HG02981 (cell line): ENCODE measurements around the gene DNAAF8.
"Not testable (repeated sequence)": the region's sequence is repeated elsewhere in the genome, so short reads cannot be mapped to it uniquely, and the experiment has no call there.

Source experiments
- ATAC-seq: cut with Tn5 transposase; IDR thresholded peaks from one replicate; pipeline ENCODE4 v1.9.1; 2021; ENCODE audit warnings: mild to moderate bottlenecking, moderate library complexity; ENCODE audit not compliant: unreplicated experiment

DNAAF8 gene

GRCh38 chr16:4776141-4776705, 41.9 kb downstream of the DNAAF8 start:
- no peak for ATAC-seq

DNA sequence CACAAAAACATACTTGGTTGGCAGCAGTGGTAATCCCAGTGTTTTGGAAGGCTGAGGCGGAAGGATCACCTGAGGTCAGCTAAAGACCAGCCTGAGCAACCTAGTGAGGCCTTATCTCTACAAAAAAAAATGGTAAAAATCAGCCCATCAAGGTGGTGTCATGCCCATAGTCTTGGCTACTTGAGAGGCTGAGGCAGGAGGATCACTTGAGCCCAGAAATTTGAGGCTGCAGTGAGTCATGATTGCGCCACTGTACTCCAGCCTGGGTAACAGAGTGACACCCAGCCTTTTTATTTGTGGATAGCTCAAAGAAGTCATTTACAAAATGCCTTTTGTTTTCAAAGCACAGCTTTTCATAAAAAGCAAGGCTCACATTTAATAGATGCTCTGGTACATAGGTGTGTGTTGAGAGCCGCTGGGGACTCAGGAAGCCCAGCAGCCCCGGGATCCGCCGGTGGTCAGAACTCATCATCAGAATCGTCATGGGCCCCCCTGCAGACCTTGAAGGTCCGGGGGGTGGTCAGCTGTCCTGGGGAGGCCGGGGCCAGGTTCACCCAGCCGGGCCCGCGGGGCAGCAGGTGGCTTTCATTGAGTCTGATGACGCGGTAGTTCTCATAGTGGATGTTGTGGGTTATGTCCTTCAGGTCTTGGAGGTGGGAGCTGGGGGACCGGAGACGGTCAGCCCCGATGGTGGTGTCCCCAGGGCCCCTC, 43.2 kb downstream of the DNAAF8 start:
- no peak for ATAC-seq

- no peak for ATAC-seq
These were observed 43.7 kb downstream of the DNAAF8 start for GRCh38 chr16:4778050-4778392.

GRCh38 chr16:4780235-4780634, 45.9 kb downstream of the DNAAF8 start:
- no peak for ATAC-seq

DNA sequence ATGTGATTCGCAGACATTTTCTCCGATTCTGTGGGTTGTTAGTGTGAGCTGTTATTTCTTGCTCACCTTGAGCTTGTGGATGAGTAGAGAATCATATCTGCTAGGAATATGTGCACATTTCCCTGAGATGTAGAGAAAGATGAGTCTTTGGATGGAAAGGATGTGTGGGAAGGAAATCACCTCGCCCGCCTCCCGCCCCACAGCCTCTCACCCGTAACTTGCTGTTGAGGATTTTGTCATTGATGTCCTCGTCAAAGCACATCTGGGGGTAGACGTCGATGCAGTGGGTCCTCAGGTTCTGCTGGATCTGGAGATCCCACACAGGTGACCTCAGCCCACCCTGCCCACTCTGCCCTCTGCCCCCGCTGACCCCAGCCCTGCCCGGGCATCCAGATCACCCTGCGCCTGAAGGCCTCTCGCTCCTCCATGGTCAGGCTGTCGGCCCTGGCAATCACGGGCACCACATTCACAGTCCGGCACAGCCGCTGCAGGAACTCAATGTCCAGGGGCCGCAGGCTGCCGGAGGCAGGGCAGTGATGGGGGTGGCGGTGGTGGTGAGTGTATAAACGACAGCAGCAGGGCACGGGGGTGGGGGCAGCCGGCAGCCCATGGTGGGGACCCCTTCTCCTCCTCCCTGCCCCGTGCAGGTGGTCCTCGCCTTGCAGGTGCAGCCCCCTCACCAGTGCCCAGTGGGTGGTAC, 49.1 kb downstream of the DNAAF8 start:
- ATAC-seq, result no peak

GRCh38 chr16:4783951-4784336, 49.6 kb downstream of the DNAAF8 start:
- ATAC-seq, result no peak

- not testable (repeated sequence) for ATAC-seq
These were observed 50.2 kb downstream of the DNAAF8 start for GRCh38 chr16:4784444-4784987.

- ATAC-seq, result no peak
These were observed 51.6 kb downstream of the DNAAF8 start for GRCh38 chr16:4785758-4786433.

DNA sequence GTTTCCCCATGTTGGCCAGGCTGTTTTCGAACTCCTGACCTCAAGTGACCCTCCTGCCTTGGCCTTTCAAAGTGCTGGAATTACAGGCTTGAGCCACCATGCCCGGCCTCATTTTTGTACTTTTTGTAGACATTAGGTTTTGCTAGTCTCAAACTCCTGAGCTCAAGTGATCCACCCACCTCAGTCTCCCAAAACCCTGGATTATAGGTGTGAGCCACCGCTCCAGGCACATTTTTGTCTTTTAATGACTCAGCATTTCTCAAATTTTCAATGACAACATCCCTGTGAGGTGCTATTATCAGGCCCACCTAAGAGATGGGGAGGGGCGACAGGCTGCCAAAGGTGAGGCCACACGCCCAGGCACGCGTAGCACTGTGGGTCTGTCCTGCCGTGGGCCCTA, 52.7 kb downstream of the DNAAF8 start:
- ATAC-seq, result no peak

DNA sequence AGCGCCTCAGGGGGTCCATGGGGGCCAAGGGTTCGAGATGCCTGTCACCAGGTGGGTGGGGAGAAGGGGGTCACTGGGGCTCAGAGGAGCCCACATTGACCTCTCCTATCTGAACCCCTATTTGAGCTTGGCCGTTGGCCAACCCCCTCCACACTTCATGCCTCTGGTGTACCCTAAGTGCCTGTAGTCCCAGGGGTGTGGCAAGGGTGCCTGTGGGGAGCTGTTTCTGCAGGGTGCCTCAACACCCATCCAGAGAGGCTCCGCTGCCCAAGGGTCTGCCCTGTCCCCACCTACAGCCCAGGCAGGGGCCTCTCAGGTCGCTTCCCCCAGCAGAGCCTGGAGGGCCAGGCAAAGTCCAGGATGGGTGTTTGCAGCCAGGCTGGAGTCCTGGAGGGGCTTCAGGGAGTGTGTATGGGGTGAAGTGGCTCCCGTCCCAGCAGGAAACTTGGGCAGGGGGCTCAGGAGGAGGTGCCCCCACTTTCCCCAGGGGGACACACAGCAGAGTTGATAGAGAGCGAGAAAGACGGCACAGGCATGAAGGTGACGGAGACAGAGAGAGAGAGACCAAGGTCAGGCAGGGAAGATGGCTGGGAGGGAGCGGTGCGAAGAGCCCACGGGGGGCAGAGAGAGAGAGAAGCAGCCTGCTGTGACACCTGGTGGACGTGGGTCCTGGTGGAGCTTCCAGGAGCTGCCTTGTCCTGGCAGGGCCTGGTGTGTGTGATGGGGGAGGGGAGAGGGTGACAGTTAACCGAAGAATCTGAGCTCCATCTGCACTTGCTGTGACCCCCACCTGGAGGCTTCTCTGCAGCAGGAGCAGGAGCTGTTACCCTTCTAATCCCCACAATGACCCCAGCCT, 53.5 kb downstream of the DNAAF8 start, which contains the start of gene SEPTIN12:
Gene SEPTIN12, minus strand, starts transcription at position 719 of the 856 bp plus-strand sequence. Its CDS starts 700 bp downstream, at position 19.
- ATAC-seq, result no peak

GRCh38 chr16:4788489-4788889, 54.2 kb downstream of the DNAAF8 start:
- ATAC-seq, result no peak

GRCh38 chr16:4788910-4789309, 54.6 kb downstream of the DNAAF8 start:
- ATAC-seq, result no peak

DNA sequence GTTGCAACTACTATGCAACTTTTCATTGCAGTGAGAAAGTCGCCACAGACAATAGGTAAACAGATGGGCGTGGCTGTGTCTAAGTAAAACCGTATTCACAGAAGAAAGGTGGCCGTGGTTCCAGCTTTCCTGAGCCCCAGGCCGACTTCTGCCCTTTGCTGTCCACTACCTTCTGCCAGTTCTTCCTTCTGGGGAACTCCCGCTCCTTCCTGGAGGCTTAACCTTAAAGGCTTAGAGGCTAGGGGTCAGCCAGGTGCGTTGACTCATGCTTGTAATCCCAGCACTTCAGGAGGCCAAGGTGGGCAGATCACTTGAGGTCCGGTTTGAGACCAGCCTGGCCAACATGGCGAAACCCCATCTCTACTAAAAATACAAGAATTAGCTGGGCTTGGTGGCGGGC, 55.9 kb downstream of the DNAAF8 start:
- ATAC-seq, result no peak

- no peak for ATAC-seq
These were observed 56.5 kb downstream of the DNAAF8 start for GRCh38 chr16:4790871-4791270.

GRCh38 chr16:4792951-4793513, 58.7 kb downstream of the DNAAF8 start:
- ATAC-seq, result no peak

- no peak for ATAC-seq
These were observed 61.0 kb downstream of the DNAAF8 start, which contains the start of gene SMIM22 for GRCh38 chr16:4795181-4795827. SMIM22 (plus strand) TSS chr16:4795369; CDS start chr16:4795735, 366 bp downstream.

DNA sequence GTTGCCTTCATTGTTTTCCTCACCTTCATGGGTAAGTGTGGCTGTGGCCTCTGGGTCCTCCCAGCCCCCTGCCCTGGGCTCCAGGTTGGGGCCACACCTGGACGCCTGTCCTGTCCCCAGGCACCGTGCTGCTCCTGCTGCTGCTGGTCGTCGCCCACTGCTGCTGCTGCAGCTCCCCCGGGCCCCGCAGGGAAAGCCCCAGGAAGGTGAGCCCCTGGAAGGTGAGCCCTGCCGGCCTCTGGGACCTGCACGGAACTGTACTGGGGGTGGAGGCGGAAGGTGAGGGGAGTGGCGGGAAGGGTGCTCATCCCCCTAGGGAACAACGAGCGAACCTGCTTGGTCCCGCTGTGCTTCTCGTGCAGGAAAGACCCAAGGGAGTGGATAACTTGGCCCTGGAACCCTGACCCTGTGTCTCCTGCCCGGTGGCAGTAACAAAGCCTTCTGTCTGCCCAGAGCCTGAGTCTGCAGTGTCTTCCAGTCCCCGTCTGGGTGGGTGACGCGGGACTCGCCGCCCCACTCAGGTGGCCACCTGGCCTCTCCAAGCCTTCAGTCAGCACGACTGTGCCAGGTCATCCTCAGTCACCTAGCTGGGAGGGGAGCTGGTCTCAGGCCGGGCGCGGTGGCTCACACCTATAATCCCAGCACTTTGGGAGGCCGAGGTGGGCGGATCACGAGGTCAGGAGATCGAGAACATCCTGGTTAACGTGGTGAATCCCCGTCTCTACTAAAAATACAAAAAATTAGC, 61.7 kb downstream of the DNAAF8 start:
- ATAC-seq, result no peak

DNA sequence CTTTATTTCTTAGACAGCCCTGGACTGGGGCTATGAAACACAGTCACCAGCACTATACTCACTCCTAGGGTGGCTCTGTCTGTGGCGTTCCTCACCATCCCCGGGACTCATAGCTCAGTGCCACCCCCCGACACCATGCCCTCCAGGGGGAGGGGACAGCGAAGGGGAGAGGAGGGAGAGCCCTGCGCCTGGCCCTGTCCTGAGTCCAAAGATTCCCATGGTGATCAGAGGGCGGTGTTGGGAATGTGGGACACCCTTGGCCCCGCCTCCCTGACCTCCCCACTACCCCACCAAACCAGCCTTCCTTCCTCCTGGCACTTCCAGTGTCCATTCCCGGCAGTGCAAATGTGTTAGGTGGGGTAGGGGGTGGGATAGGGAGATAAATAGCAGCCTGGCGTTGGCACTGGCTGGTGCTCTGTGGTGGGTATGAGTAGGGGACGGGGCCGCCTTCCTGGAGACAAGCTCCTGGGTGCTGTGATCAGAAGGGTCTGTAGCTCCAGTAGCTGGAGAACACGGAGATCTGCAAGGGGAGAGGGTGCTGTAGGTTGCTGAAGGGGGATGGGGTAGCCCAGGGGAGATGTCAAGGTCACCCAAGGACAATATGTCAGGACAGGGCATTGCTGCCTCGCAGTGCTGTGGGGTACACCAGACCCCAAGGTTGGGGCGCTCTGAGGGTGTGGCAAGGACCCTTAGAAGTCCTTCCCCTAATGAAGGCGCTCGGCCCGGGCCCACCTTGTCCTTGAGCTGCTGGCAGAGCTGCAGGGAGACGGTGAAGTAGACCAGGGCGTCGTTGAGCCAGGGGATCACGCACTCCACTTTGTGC, 62.9 kb downstream of the DNAAF8 start:
- ATAC-seq, result no peak
